Ascending aorta (tissue), 2 donors: Measurements from ENCODE around the gene CDKL4. TPM values are rescaled to one million over a fixed set of nuclear protein-coding genes. Genes with fewer than 3 reads are reported as not detected.

Experiments
- DNase-seq, 2 donors: peaks; one replicate each; pipeline ENCODE4 v3.0.0-alpha.2; 2019; ENCODE audit warnings: low spot score in 2 of 2
- H3K27ac ChIP-seq, 2 donors: fragments of 200-600 bp; sonication (generic); one replicate each; pipeline ENCODE4 v1.5.1; 2016 to 2017; ENCODE audit warnings: mild to moderate bottlenecking in 1 of 2
- H3K27me3 ChIP-seq: fragments of 200-600 bp; sonication (generic); one replicate; pipeline ENCODE4 v1.5.1; 2017
- H3K36me3 ChIP-seq, 2 donors: fragments of 200-600 bp; sonication (generic); one replicate each; pipeline ENCODE4 v1.5.1; 2016
- H3K4me1 ChIP-seq, 2 donors: fragments of 200-600 bp; sonication (generic); one replicate each; pipeline ENCODE4 v1.5.1; 2016 to 2017; ENCODE audit warnings: mild to moderate bottlenecking in 1 of 2
- H3K4me3 ChIP-seq, 2 donors: fragments of 200-600 bp; sonication (generic); one replicate each; pipeline ENCODE4 v1.5.1; 2016 to 2017; ENCODE audit warnings: mild to moderate bottlenecking in 1 of 2
- H3K9me3 ChIP-seq, 2 donors: fragments of 200-600 bp; sonication (generic); one replicate each; pipeline ENCODE4 v1.5.1; 2016
- CTCF ChIP-seq, 3 experiments: fragments of 200-600 bp in 2 of 3; fragments of 450-650 bp in 1 of 3; sonication (generic) in 2 of 3; IDR thresholded peaks; one replicate each; pipeline ENCODE4 v1.5.1; 2016 to 2019; ENCODE audit warnings: antibody characterized with exemption in 3 of 3, mild to moderate bottlenecking in 1 of 3, moderate library complexity in 1 of 3
- intact Hi-C: fragments of 100-400 bp; cut with DNase I; formaldehyde crosslinking; loops from one replicate; pipeline ENCODE4 v1.15.1; 2023
- total RNA-seq: library from RNA; depleted of rRNA; stranded (reverse); fragments of >200 nt; gene quantifications from one replicate; pipeline ENCODE4 v1.1.0, GENCODE V29; 2016

Gene CDKL4
- total RNA-seq, 1 donor from 2014 or later = 2.0 TPM

DNA sequence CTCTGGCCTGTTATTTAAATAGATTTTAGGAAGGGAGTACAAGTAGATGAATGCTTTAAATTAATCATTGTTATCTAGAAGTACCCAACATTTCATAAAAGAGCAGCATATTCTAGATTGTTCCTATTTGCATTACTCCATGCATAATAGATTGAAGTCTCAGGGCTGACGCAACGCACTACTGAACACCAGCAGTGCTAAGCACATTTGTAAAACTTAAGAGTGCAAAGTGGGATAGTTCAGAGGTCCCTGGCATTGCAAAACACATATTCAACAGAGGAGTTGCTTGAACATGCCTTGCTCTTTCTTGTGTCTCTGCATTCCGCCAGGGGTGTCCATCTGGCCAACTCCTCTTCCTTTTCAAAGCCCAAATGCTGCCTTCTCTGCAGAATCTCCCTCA lies 22.3 kb downstream of the CDKL4 start:
- no peak overlapping the region for H3K27ac ChIP-seq
- no peaks in the 10 kb centered on the region for H3K27me3 ChIP-seq
- no peaks in the 10 kb centered on the region for H3K4me1 ChIP-seq
- H3K4me3 ChIP-seq = no peak overlapping the region
- no peaks in the 10 kb centered on the region for H3K36me3 ChIP-seq
- no peak for DNase-seq
- TF ChIP-seq CTCF (IDR thresholded peaks at IDR 0.05) = no peak
- H3K9me3 ChIP-seq = no peaks in the 10 kb centered on the region
- intact Hi-C loops = no loop called here

- Histone ChIP-seq H3K9me3 (no peaks in the 10 kb centered on the region), H3K27me3 (no peaks in the 10 kb centered on the region), H3K27ac (no peak overlapping the region), H3K4me1 (no peaks in the 10 kb centered on the region), H3K4me3 (no peak overlapping the region), H3K36me3 (no peaks in the 10 kb centered on the region)
- TF ChIP-seq CTCF (IDR thresholded peaks at IDR 0.05) = no peak
- intact Hi-C loops = no loop called here
- DNase-seq = no peak
Observed at GRCh38 chr2:39220136-39220535, 23.6 kb downstream of the CDKL4 start.

- Histone ChIP-seq H3K9me3 (no peaks in the 10 kb centered on the region), H3K4me1 (no peaks in the 10 kb centered on the region), H3K27me3 (no peaks in the 10 kb centered on the region), H3K36me3 (no peaks in the 10 kb centered on the region), H3K27ac (no peak overlapping the region), H3K4me3 (no peak overlapping the region)
- no peak for DNase-seq
- TF ChIP-seq CTCF (IDR thresholded peaks at IDR 0.05) = no peak
- intact Hi-C loops = loop anchor here (5.0 kb wide), 1 partner anchor 36 kb away; no protein-coding TSS in a partner anchor
Observed at GRCh38 chr2:39218391-39218790, 25.4 kb downstream of the CDKL4 start.

DNA sequence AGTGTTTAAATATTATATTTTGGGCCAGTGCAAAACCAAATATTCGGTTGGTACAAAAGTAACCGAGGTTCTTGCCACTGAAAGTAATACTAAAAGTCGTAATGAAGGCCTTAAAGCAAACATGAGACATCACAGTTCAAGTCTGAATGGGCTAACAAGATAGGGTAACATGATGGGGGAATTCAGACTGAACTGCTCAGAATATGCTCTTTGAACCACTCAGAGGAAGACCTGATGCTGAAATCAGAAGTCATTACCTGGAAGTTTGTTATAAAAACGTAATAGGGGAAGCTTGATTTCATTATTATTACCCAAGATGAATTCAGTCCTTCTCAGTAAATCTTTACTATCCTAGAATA lies 26.6 kb downstream of the CDKL4 start:
- H3K9me3 ChIP-seq = no peaks in the 10 kb centered on the region
- no peak for TF ChIP-seq CTCF (IDR thresholded peaks at IDR 0.05)
- intact Hi-C loops = loop anchor here (5.0 kb wide), 1 partner anchor 35 kb away; no protein-coding TSS in a partner anchor
- H3K4me1 ChIP-seq = no peaks in the 10 kb centered on the region
- H3K27me3 ChIP-seq = no peaks in the 10 kb centered on the region
- H3K36me3 ChIP-seq = no peaks in the 10 kb centered on the region
- no peak overlapping the region for H3K4me3 ChIP-seq
- DNase-seq = no peak
- H3K27ac ChIP-seq = no peak overlapping the region

DNA sequence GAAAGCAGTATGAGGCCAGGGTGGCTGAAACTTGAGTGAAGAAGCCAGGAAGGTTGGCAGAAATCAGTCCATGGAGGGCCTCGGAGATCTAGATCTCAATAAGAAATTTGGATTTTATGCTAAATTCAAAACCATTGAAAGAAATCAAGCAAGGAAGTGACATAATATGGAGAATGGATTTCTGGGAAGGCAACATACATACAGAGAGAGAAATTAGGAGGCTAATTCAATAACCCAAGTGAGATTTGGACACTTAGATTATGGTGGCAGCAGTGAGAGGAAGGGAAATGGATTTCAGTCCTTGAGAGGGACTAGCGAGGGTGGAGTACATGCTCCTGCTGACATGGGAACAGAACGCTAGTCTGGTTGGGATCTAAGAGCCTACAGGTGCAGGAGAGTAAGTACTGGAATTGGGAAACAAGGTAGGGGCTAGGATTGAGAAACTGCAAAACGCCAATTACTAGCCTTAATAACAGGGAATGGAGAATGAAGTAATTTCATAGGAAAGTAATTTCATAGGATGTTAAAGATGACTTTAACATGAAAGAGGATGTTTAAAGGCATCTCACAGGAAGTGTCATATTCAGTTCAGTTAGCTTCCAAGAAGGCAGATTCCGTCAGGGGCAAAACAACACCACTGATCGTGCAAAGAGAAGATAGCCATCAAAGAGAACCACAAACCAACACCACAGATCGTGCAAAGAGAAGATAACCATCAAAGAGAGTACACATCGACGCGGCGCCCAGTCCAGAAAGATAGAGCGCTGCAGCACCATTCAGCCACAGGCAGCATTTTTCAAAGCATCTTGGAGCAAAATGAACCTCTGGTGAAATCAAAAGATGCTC lies 27.2 kb downstream of the CDKL4 start:
- no peaks in the 10 kb centered on the region for H3K27me3 ChIP-seq
- no peak for DNase-seq
- H3K36me3 ChIP-seq = no peaks in the 10 kb centered on the region
- H3K4me1 ChIP-seq = no peaks in the 10 kb centered on the region
- no peak for TF ChIP-seq CTCF (IDR thresholded peaks at IDR 0.05)
- H3K27ac ChIP-seq = no peak overlapping the region
- no peaks in the 10 kb centered on the region for H3K9me3 ChIP-seq
- intact Hi-C loops = loop anchor here (5.0 kb wide), 1 partner anchor 34 kb away; no protein-coding TSS in a partner anchor
- H3K4me3 ChIP-seq = no peak overlapping the region
